CD4-positive, alpha-beta T cell treated with Interleukin-10 for 1 hour (primary cell): ENCODE results near the gene CCDC57.
"Not testable (repeated sequence)": the region's sequence is repeated elsewhere in the genome, so short reads cannot be mapped to it uniquely, and the experiment has no call there.

Experiments used
- DNase-seq: peaks from one replicate; pipeline ENCODE4 v3.0.0-alpha.2; 2020

Gene CCDC57

GRCh38 chr17:82200743-82201497, 11.7 kb downstream of the CCDC57 start:
- DNase-seq = peak; percentile 83

- DNase-seq = no peak
These were observed 12.5 kb downstream of the CCDC57 start for GRCh38 chr17:82200135-82200534.

- no peak for DNase-seq
These were observed 13.1 kb downstream of the CCDC57 start for GRCh38 chr17:82199496-82199895.

- no peak for DNase-seq
These were observed 14.6 kb downstream of the CCDC57 start for GRCh38 chr17:82198092-82198491.

- DNase-seq = no peak
These were observed 16.7 kb downstream of the CCDC57 start for GRCh38 chr17:82195675-82196672.

GRCh38 chr17:82194765-82195164, 17.9 kb downstream of the CCDC57 start:
- no peak for DNase-seq

- no peak for DNase-seq
These were observed 19.0 kb downstream of the CCDC57 start for GRCh38 chr17:82193520-82194220.

GRCh38 chr17:82193050-82193449, 19.6 kb downstream of the CCDC57 start:
- DNase-seq = not testable (repeated sequence)

- DNase-seq = no peak
These were observed 24.4 kb downstream of the CCDC57 start for GRCh38 chr17:82188001-82188961.

GRCh38 chr17:82187500-82187899, 25.1 kb downstream of the CCDC57 start:
- no peak for DNase-seq

- DNase-seq = no peak
These were observed 26.4 kb downstream of the CCDC57 start for GRCh38 chr17:82186221-82186620.

GRCh38 chr17:82184761-82185160, 27.9 kb downstream of the CCDC57 start:
- no peak for DNase-seq

- no peak for DNase-seq
These were observed 31.7 kb downstream of the CCDC57 start for GRCh38 chr17:82180776-82181528.

GRCh38 chr17:82179946-82180475, 32.6 kb downstream of the CCDC57 start:
- no peak for DNase-seq

GRCh38 chr17:82179412-82179811, 33.2 kb downstream of the CCDC57 start:
- DNase-seq = no peak

GRCh38 chr17:82178499-82179261, 34.0 kb downstream of the CCDC57 start:
- no peak for DNase-seq

GRCh38 chr17:82177761-82178498, 34.7 kb downstream of the CCDC57 start:
- no peak for DNase-seq

GRCh38 chr17:82177276-82177675, 35.4 kb downstream of the CCDC57 start:
- DNase-seq = no peak

- no peak for DNase-seq
These were observed 36.7 kb downstream of the CCDC57 start for GRCh38 chr17:82175951-82176350.
